Bronchial epithelial cell (primary cell): ENCODE measurements around the gene MRPL52. TPM values are rescaled to one million over a fixed set of nuclear protein-coding genes. Genes with fewer than 3 reads are reported as not detected.

Experiments used
- DNase-seq: peaks from one replicate; pipeline ENCODE4 v3.0.0-alpha.2; 2010; ENCODE audit warnings: low read depth
- FAIRE-seq: peaks from 2 replicates; lab custom pipeline; 2011; peaks lifted over from hg19 to GRCh38; lab: Jason Lieb, UNC
- H3K27me3 ChIP-seq: 2 replicates; pipeline ENCODE4 v1.5.1; 2011; ENCODE audit warnings: low read length; ENCODE audit not compliant: control insufficient read depth, insufficient read depth
- H3K36me3 ChIP-seq: 2 replicates; pipeline ENCODE4 v1.5.1; 2011; ENCODE audit warnings: low read length; ENCODE audit not compliant: control insufficient read depth, insufficient read depth
- H3K4me3 ChIP-seq: 2 replicates; pipeline ENCODE4 v1.5.1; 2011; ENCODE audit warnings: mild to moderate bottlenecking, low read depth, low read length, control low read depth
- total RNA-seq: library from RNA; depleted of rRNA; stranded (reverse); fragments of >200 nt; gene quantifications from 2 replicates; pipeline ENCODE4 v1.2.1, GENCODE V29; 2014
- TF ChIP-seq, protein P1 (sequence below): IDR thresholded peaks from 2 replicates; pipeline ENCODE4 v1.5.1; 2011; ENCODE audit warnings: mild to moderate bottlenecking, moderate library complexity, low read length, control low read depth, inconsistent platforms; ENCODE audit not compliant: insufficient read depth, severe bottlenecking

The MRPL52 gene
- total RNA-seq, 1 donor from 2014 or later = 33.2 TPM

DNA sequence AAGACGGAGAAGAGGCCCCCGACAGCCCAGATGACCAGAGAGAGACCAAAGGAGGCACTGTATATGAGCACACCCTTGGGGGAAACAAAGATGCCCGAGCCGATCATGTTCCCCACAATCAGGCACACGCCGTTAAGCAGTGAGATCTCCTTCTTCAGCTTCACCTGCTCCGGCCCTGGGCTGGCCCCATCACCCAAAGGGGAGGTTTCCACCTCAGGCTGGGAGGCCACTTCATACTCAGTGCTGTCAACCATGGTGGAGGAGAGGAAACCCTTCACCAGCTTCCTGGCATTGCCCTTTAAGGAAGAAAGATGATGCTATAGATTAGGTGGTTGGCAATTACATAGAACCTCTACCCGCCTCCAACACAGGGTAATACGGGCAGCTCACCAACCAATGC is 16.5 kb upstream of the MRPL52 start:
- H3K4me3 ChIP-seq = no peak overlapping the region
- FAIRE-seq (no peak), DNase-seq (no peak)
- no peaks in the 10 kb centered on the region for H3K27me3 ChIP-seq
- TF ChIP-seq, protein P1, sequence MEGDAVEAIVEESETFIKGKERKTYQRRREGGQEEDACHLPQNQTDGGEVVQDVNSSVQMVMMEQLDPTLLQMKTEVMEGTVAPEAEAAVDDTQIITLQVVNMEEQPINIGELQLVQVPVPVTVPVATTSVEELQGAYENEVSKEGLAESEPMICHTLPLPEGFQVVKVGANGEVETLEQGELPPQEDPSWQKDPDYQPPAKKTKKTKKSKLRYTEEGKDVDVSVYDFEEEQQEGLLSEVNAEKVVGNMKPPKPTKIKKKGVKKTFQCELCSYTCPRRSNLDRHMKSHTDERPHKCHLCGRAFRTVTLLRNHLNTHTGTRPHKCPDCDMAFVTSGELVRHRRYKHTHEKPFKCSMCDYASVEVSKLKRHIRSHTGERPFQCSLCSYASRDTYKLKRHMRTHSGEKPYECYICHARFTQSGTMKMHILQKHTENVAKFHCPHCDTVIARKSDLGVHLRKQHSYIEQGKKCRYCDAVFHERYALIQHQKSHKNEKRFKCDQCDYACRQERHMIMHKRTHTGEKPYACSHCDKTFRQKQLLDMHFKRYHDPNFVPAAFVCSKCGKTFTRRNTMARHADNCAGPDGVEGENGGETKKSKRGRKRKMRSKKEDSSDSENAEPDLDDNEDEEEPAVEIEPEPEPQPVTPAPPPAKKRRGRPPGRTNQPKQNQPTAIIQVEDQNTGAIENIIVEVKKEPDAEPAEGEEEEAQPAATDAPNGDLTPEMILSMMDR = no peak
- H3K36me3 ChIP-seq = no peaks in the 10 kb centered on the region

DNA sequence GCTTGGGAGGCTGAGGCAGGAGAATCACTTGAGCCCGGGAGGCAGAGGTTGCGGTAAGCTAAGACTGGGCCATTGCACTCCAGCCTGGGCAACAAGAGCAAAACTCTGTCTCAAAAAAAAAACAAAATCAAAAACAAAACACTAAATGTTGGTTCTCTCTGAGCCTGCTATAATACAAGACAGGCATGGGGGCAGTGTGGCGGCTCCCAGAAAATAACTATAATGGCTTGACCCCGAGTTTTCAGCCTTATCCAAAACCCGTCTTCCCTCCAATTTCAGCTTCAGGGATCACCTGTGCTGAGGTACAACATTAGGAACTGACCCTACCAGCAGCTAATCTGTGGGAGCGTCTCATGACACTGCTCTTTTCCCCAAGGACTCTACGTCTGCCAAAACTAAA is 15.3 kb upstream of the MRPL52 start:
- no peak overlapping the region for H3K4me3 ChIP-seq
- TF ChIP-seq, protein P1 = no peak
- no peaks in the 10 kb centered on the region for H3K27me3 ChIP-seq
- FAIRE-seq (no peak), DNase-seq (no peak)
- H3K36me3 ChIP-seq = no peaks in the 10 kb centered on the region

GRCh38 chr14:22814941-22815713 is 14.6 kb upstream of the MRPL52 start, which contains the start of gene SLC7A7:
Gene SLC7A7, minus strand, starts transcription at chr14:22815435. Its CDS starts 2,037 bp downstream, at chr14:22813398.
- TF ChIP-seq, protein P1 = no peak
- no peaks in the 10 kb centered on the region for H3K36me3 ChIP-seq
- H3K4me3 ChIP-seq = no peak within 1 kb of the TSS
- no peak for FAIRE-seq
- H3K27me3 ChIP-seq = no peaks in the 10 kb centered on the region
- no peak for DNase-seq

GRCh38 chr14:22819151-22819988 is 10.3 kb upstream of the MRPL52 start:
- no peak for FAIRE-seq
- H3K27me3 ChIP-seq = no peaks in the 10 kb centered on the region
- DNase-seq = no peak
- H3K36me3 ChIP-seq = no peaks in the 10 kb centered on the region
- TF ChIP-seq, protein P1 = no peak
- H3K4me3 ChIP-seq = no peak overlapping the region

- FAIRE-seq = no peak
- DNase-seq = peak; percentile 75
- Histone ChIP-seq H3K4me3 (no peak overlapping the region), H3K27me3 (no peaks in the 10 kb centered on the region), H3K36me3 (no peaks in the 10 kb centered on the region)
- TF ChIP-seq, protein P1 = no peak
Observed at GRCh38 chr14:22820731-22821130, 9.0 kb upstream of the MRPL52 start.
